CD14-positive monocyte (primary cell): ENCODE results near the gene KMT2E. TPM values are rescaled to one million over a fixed set of nuclear protein-coding genes. Genes with fewer than 3 reads are reported as not detected.
A peak's percentile ranks its signal among the peaks of the same experiment; 100 is the strongest.
"Not testable (repeated sequence)": the region's sequence is repeated elsewhere in the genome, so short reads cannot be mapped to it uniquely, and the experiment has no call there.

Source experiments
- DNase-seq, 3 donors: peaks; one replicate each; pipeline ENCODE4 v3.0.0-alpha.2; 2011 to 2022
- H2AFZ ChIP-seq: 2 replicates; pipeline ENCODE4 v1.6.0; 2012; ENCODE audit warnings: mild to moderate bottlenecking, low read depth, low read length, inconsistent platforms; ENCODE audit not compliant: insufficient read depth, poor library complexity, severe bottlenecking
- H3K27ac ChIP-seq, 2 donors: 1 replicate in 1 of 2; 2 replicates in 1 of 2; pipeline ENCODE4 v1.5.1; 2012 to 2013; ENCODE audit warnings: low read length in 2 of 2, control low read depth in 1 of 2, inconsistent platforms in 1 of 2, low read depth in 1 of 2, mild to moderate bottlenecking in 1 of 2
- H3K27me3 ChIP-seq, 2 donors: one replicate each; pipeline versions ENCODE4 v1.6.0 to v1.6.1; 2011 to 2013; ENCODE audit warnings: low read length in 2 of 2; ENCODE audit not compliant: control insufficient read depth in 2 of 2, insufficient read depth in 2 of 2
- H3K36me3 ChIP-seq, 2 donors: replicated peaks in 1 of 2; 1 replicate in 1 of 2; 2 replicates in 1 of 2; pipeline versions ENCODE4 v1.5.1 to v1.6.1; 2012 to 2013; ENCODE audit warnings: low read length in 2 of 2, control low read depth in 1 of 2, inconsistent platforms in 1 of 2, mild to moderate bottlenecking in 1 of 2; ENCODE audit not compliant: insufficient read depth in 2 of 2, control insufficient read depth in 1 of 2
- H3K4me1 ChIP-seq, 2 donors: 1 replicate in 1 of 2; 2 replicates in 1 of 2; pipeline versions ENCODE4 v1.5.1 to v1.6.1; 2012 to 2013; ENCODE audit warnings: low read length in 2 of 2, control low read depth in 1 of 2, inconsistent platforms in 1 of 2, mild to moderate bottlenecking in 1 of 2, moderate library complexity in 1 of 2; ENCODE audit not compliant: insufficient read depth in 2 of 2, control insufficient read depth in 1 of 2
- H3K4me2 ChIP-seq: replicated peaks from 2 replicates; pipeline ENCODE3; 2012; ENCODE audit warnings: low read length, moderate library complexity, mild to moderate bottlenecking; ENCODE audit not compliant: poor library complexity, severe bottlenecking; ENCODE audit errors: extremely low read depth
- H3K4me3 ChIP-seq, 3 experiments: fragments of 200-600 bp in 1 of 3; sonication (generic) in 1 of 3; replicated peaks in 1 of 3; 1 replicate in 2 of 3; 2 replicates in 1 of 3; pipeline ENCODE4 v1.5.1; 2011 to 2013; ENCODE audit warnings: low read length in 3 of 3, mild to moderate bottlenecking in 3 of 3, control low read depth in 2 of 3, low read depth in 2 of 3, inconsistent platforms in 1 of 3, moderate library complexity in 1 of 3
- H3K79me2 ChIP-seq: 2 replicates; pipeline ENCODE4 v1.6.0; 2012; ENCODE audit warnings: mild to moderate bottlenecking, control low read depth, inconsistent platforms, low read length, moderate library complexity; ENCODE audit not compliant: insufficient read depth
- H3K9ac ChIP-seq: 2 replicates; pipeline ENCODE4 v1.6.0; 2017; ENCODE audit warnings: low read length, mild to moderate bottlenecking; ENCODE audit not compliant: insufficient read depth, poor library complexity, severe bottlenecking
- H3K9me3 ChIP-seq, 2 donors: replicated peaks in 1 of 2; 1 replicate in 1 of 2; 2 replicates in 1 of 2; pipeline versions ENCODE4 v1.5.1 to v1.6.1; 2012 to 2013; ENCODE audit warnings: low read length in 2 of 2, control low read depth in 1 of 2; ENCODE audit not compliant: control insufficient read depth in 1 of 2, insufficient read depth in 1 of 2
- H4K20me1 ChIP-seq: 2 replicates; pipeline ENCODE4 v1.6.0; 2012; ENCODE audit warnings: mild to moderate bottlenecking, low read length, control low read depth, moderate library complexity; ENCODE audit not compliant: insufficient read depth
- H3K27ac Mint-ChIP-seq, 7 donors: one replicate each; pipeline ENCODE4 v1.8.0; 2020; ENCODE audit warnings: mild to moderate bottlenecking in 7 of 7, mixed read lengths in 7 of 7, moderate library complexity in 6 of 7, inconsistent platforms in 2 of 7
- H3K27me3 Mint-ChIP-seq, 3 donors: one replicate each; pipeline ENCODE4 v1.8.0; 2021 to 2022; ENCODE audit warnings: low read depth in 3 of 3, mild to moderate bottlenecking in 3 of 3, mixed read lengths in 3 of 3, moderate library complexity in 3 of 3, inconsistent platforms in 1 of 3
- H3K36me3 Mint-ChIP-seq, 2 donors: one replicate each; pipeline ENCODE4 v1.8.0; 2020; ENCODE audit warnings: mixed read lengths in 2 of 2, inconsistent platforms in 1 of 2, mild to moderate bottlenecking in 1 of 2
- H3K4me1 Mint-ChIP-seq: one replicate; pipeline ENCODE4 v1.8.0; 2020; ENCODE audit warnings: mild to moderate bottlenecking, mixed read lengths
- H3K4me3 Mint-ChIP-seq, 2 donors: one replicate each; pipeline ENCODE4 v1.8.0; 2020; ENCODE audit warnings: mild to moderate bottlenecking in 2 of 2, mixed read lengths in 2 of 2, moderate library complexity in 1 of 2
- H3K9me3 Mint-ChIP-seq, 7 donors: one replicate each; pipeline ENCODE4 v1.8.0; 2020 to 2022; ENCODE audit warnings: mixed read lengths in 7 of 7, mild to moderate bottlenecking in 6 of 7, moderate library complexity in 6 of 7, inconsistent platforms in 2 of 7
- WGBS: methylation state at CpG from one replicate; pipeline ENCODE4 v1.1.5; 2013; ENCODE audit warnings: missing lambda C conversion rate; ENCODE audit not compliant: insufficient coverage; 5-methylcytosine and 5-hydroxymethylcytosine counted together
- intact Hi-C, 2 donors: fragments of 100-400 bp; cut with micrococcal nuclease; formaldehyde crosslinking; loops; one replicate each; pipeline versions ENCODE4 v1.15.0 to v1.15.1; 2023
- polyA plus RNA-seq, 3 donors: library from polyadenylated mRNA; depleted of rRNA in 1 of 3; unstranded in 2 of 3; stranded (reverse) in 1 of 3; fragments of 300-500 nt in 2 of 3; fragments of >200 nt in 1 of 3; fragmentation: Illumina TruSeq in 2 of 3; gene quantifications; 1 replicate in 2 of 3; 2 replicates in 1 of 3; pipeline ENCODE4 v1.2.3, GENCODE V29; 2012 to 2021
- TF ChIP-seq, protein P1 (sequence below): fragments of 200-600 bp; IDR thresholded peaks from one replicate; pipeline ENCODE4 v1.8.0; 2022; ENCODE audit warnings: antibody characterized with exemption, mild to moderate bottlenecking

KMT2E gene
- polyA plus RNA-seq, 3 donors: 21.5 to 58.0 (median 33.1) TPM

DNA sequence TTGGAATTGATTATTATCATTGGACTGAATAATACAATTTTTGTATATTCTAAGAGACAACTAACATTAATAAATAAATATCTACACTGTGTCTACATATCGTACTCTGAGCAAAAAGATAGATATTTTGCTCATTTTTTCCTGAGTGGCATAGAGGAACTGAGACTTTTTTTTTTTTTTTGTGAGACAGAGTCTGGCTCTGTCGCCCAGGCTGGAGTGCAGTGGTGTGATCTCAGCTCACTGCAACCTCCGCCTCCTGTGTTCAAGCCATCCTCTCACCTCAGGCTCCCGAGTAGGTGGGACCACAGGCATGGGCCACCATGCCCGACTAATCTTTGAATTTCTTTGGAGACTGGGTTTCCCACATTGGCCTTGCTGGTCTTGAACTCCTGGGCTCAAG, 14.0 kb downstream of the KMT2E start:
- Histone ChIP-seq H3K9ac (no peak overlapping the region), H3K36me3 (no peaks in the 10 kb centered on the region), H3K4me2 (no peak overlapping the region), H4K20me1 (peaks cover 100% of the 10 kb centered on the region), H2AFZ (no peak overlapping the region), H3K9me3 (no peaks in the 10 kb centered on the region), H3K27me3 (no peaks in the 10 kb centered on the region), H3K79me2 (peaks cover 100% of the 10 kb centered on the region), H3K27ac (peak overlapping the region in 1 of 2 donors; percentile 57), H3K4me3 (no peak overlapping the region), H3K4me1 (peaks cover 17 to 58% of the 10 kb centered on the region in 2 donors)
- Mint-ChIP-seq H3K27ac (peak overlapping the region in 6 of 7 donors; percentile 4 to 67 (median 40)), H3K9me3 (no peaks in the 10 kb centered on the region), H3K27me3 (no peaks in the 10 kb centered on the region), H3K36me3 (peaks cover 0 to 5% of the 10 kb centered on the region in 2 donors), H3K4me3 (no peak overlapping the region), H3K4me1 (peaks cover 58% of the 10 kb centered on the region)
- intact Hi-C loops: no loop called here
- 80% methylated on average over 2 of the region's 5 CpGs for WGBS
- DNase-seq: no peak
- TF ChIP-seq, protein P1, sequence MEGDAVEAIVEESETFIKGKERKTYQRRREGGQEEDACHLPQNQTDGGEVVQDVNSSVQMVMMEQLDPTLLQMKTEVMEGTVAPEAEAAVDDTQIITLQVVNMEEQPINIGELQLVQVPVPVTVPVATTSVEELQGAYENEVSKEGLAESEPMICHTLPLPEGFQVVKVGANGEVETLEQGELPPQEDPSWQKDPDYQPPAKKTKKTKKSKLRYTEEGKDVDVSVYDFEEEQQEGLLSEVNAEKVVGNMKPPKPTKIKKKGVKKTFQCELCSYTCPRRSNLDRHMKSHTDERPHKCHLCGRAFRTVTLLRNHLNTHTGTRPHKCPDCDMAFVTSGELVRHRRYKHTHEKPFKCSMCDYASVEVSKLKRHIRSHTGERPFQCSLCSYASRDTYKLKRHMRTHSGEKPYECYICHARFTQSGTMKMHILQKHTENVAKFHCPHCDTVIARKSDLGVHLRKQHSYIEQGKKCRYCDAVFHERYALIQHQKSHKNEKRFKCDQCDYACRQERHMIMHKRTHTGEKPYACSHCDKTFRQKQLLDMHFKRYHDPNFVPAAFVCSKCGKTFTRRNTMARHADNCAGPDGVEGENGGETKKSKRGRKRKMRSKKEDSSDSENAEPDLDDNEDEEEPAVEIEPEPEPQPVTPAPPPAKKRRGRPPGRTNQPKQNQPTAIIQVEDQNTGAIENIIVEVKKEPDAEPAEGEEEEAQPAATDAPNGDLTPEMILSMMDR: no peak

DNA sequence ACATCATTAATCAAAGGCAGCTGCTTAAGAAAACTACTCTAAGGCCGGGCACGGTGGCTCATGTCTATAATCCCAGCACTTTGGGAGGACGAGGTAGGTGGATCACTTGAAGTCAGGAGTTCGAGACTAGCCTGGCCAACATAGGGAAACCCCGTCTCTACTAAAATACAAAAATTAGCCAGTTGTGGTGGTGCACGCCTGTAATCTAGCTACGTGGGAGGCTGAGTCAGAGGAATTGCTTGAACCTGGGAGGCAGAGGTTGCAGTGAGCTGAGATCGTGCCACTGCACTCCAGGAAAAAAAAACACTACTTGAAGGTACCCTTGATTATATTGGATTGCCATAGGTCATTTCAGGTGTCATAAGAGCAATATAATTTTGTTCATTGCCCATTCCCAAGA, 14.9 kb downstream of the KMT2E start:
- peak overlapping the region in 2 of 7 donors; percentile 7 to 70 for H3K27ac Mint-ChIP-seq
- H3K9me3 Mint-ChIP-seq, intact Hi-C loops, H3K27me3 Mint-ChIP-seq, H3K4me2 ChIP-seq, H3K9ac ChIP-seq, DNase-seq, H3K4me3 ChIP-seq, H3K9me3 ChIP-seq, H3K27me3 ChIP-seq, H2AFZ ChIP-seq, H3K4me3 Mint-ChIP-seq, H3K36me3 ChIP-seq, H3K36me3 Mint-ChIP-seq: not testable (repeated sequence)
- no CpG with 5 or more reads among the region's 8 CpGs for WGBS
- Histone ChIP-seq H4K20me1 (peaks cover 100% of the 10 kb centered on the region), H3K79me2 (peaks cover 100% of the 10 kb centered on the region), H3K27ac (peak overlapping the region in 1 of 2 donors; percentile 57), H3K4me1 (peaks cover 16 to 56% of the 10 kb centered on the region in 2 donors)
- peaks cover 55% of the 10 kb centered on the region for H3K4me1 Mint-ChIP-seq
